ENCODE results near the gene PASK. TPM values are rescaled to one million over a fixed set of nuclear protein-coding genes. Genes with fewer than 3 reads are reported as not detected.

PASK gene
- total RNA-seq, 1 experiment from 2014 or later, result 9.0 TPM

DNA sequence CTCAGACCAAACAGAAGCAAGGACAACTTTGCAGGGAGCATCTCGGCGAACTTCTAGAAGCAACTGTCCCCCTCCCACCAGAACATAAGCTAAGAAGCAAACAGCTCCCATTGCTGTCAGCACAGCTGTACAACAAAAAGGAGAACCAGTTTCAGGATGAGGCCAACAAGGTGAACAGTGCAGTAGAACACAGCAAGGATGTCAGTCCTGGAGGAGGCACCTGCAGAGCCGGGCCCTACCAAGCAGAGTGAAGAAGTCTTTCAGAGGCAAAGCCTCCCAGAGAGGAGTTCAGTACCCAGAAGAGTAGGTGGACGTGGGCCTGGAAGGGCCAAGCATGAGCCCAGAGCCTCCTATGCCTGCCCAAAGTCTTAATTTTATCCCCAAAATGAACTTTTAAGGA lies 1.0 kb downstream of the PASK start:
- H3K4me1 Mint-ChIP-seq (ENCODE audit: insufficient read depth, unreplicated experiment), result peaks cover 27% of the 10 kb centered on the region
- no TSS peak for BruUV-seq (replicated peaks)
- no peak overlapping the region for H3K27ac Mint-ChIP-seq (ENCODE audit: low read depth, unreplicated experiment)
- no peaks in the 10 kb centered on the region for H3K27me3 Mint-ChIP-seq (ENCODE audit: insufficient read depth, unreplicated experiment)
- CTCF ChIA-PET, result no interaction called here
- DNase-seq (ENCODE audit: unreplicated experiment), result no peak
- POLR2A ChIA-PET, result interaction anchor here (1.4 to 3.0 kb wide), 2 partner anchors 47 to 488 kb away, joined by 4 to 38 read pairs; partner anchors contain the start of gene MTERF4
- peaks cover 16% of the 10 kb centered on the region for H3K36me3 Mint-ChIP-seq (ENCODE audit: insufficient read depth, unreplicated experiment)
- H3K9me3 Mint-ChIP-seq (ENCODE audit: unreplicated experiment), result no peaks in the 10 kb centered on the region
- H3K4me3 Mint-ChIP-seq (ENCODE audit: unreplicated experiment), result peak overlapping the region; percentile 95
- intact Hi-C loops (cut with micrococcal nuclease), result loop anchor here (2.0 to 5.0 kb wide), 2 partner anchors 45 to 296 kb away; partner anchors contain the start of gene MTERF4
- no peak for TF ChIP-seq CTCF (IDR thresholded peaks at IDR 0.05; ENCODE audit: unreplicated experiment)

- intact Hi-C loops (cut with micrococcal nuclease), result loop anchor here (5.0 kb wide), 1 partner anchor 295 kb away; no protein-coding TSS in a partner anchor
Measured at GRCh38 chr2:241147336-241147735, 1.9 kb downstream of the PASK start.

GRCh38 chr2:241146286-241146685 lies 3.0 kb downstream of the PASK start:
- intact Hi-C loops (cut with micrococcal nuclease), result loop anchor here (5.0 kb wide), 1 partner anchor 294 kb away; no protein-coding TSS in a partner anchor

More at GRCh38 chr2:241147336-241147735, 1.9 kb downstream of the PASK start:
- no peaks in the 10 kb centered on the region for H3K9me3 Mint-ChIP-seq (ENCODE audit: unreplicated experiment)
- H3K4me1 Mint-ChIP-seq (ENCODE audit: insufficient read depth, unreplicated experiment), result peaks cover 25% of the 10 kb centered on the region
- H3K4me3 Mint-ChIP-seq (ENCODE audit: unreplicated experiment), result peak overlapping the region; percentile 95
- no peaks in the 10 kb centered on the region for H3K27me3 Mint-ChIP-seq (ENCODE audit: insufficient read depth, unreplicated experiment)
- TF ChIP-seq CTCF (IDR thresholded peaks at IDR 0.05; ENCODE audit: unreplicated experiment), result no peak
- ChIA-PET CTCF (no interaction called here), POLR2A (interaction anchor here (0.7 to 1.4 kb wide), 3 partner anchors 45 to 680 kb away, joined by 3 to 4 read pairs (median 3); partner anchors contain the start of gene MTERF4)
- H3K27ac Mint-ChIP-seq (ENCODE audit: low read depth, unreplicated experiment), result no peak overlapping the region
- no TSS peak for BruUV-seq (replicated peaks)
- DNase-seq (ENCODE audit: unreplicated experiment), result no peak
- H3K36me3 Mint-ChIP-seq (ENCODE audit: insufficient read depth, unreplicated experiment), result peaks cover 12% of the 10 kb centered on the region

DNA sequence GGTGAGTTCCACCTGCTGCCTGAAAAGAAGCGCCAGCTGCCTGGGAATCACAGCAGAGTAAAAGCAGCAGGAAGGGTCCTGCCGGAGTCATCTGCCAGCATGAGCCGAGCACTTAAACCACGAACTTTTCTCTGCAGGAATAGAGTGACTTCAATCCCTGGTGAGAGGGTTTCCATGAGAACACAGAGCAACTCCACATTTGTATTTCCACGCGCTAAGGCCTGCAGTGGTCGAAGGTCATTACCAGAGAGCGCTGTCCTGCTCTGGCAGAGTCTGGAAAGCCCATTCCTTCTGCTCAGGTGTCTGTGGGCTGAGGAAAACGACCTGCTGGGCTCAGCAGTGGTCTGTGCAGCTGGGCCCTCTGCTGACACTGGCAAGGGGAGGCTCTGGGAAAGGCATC lies 6.7 kb downstream of the PASK start:
- no TSS peak for BruUV-seq (replicated peaks)
- no peak for TF ChIP-seq CTCF (IDR thresholded peaks at IDR 0.05; ENCODE audit: unreplicated experiment)
- intact Hi-C loops (cut with micrococcal nuclease), result no loop called here
- Mint-ChIP-seq H3K27me3 (ENCODE audit: insufficient read depth, unreplicated experiment) (no peaks in the 10 kb centered on the region), H3K4me1 (ENCODE audit: insufficient read depth, unreplicated experiment) (no peaks in the 10 kb centered on the region), H3K4me3 (ENCODE audit: unreplicated experiment) (no peak overlapping the region), H3K27ac (ENCODE audit: low read depth, unreplicated experiment) (peak overlapping the region; percentile 6), H3K36me3 (ENCODE audit: insufficient read depth, unreplicated experiment) (peaks cover 7% of the 10 kb centered on the region), H3K9me3 (ENCODE audit: unreplicated experiment) (no peaks in the 10 kb centered on the region)
- ChIA-PET POLR2A (no interaction called here), CTCF (interaction anchor here (0.6 kb wide), 2 partner anchors 31 to 245 kb away, joined by 4 to 5 read pairs; no protein-coding TSS in a partner anchor)
- DNase-seq (ENCODE audit: unreplicated experiment), result no peak

More at GRCh38 chr2:241146286-241146685, 3.0 kb downstream of the PASK start:
- no peak for TF ChIP-seq CTCF (IDR thresholded peaks at IDR 0.05; ENCODE audit: unreplicated experiment)
- Mint-ChIP-seq H3K36me3 (ENCODE audit: insufficient read depth, unreplicated experiment) (peaks cover 7% of the 10 kb centered on the region), H3K27me3 (ENCODE audit: insufficient read depth, unreplicated experiment) (no peaks in the 10 kb centered on the region), H3K27ac (ENCODE audit: low read depth, unreplicated experiment) (no peak overlapping the region), H3K4me1 (ENCODE audit: insufficient read depth, unreplicated experiment) (peaks cover 15% of the 10 kb centered on the region), H3K4me3 (ENCODE audit: unreplicated experiment) (no peak overlapping the region), H3K9me3 (ENCODE audit: unreplicated experiment) (no peaks in the 10 kb centered on the region)
- no peak for DNase-seq (ENCODE audit: unreplicated experiment)
- no TSS peak for BruUV-seq (replicated peaks)
- POLR2A ChIA-PET, result no interaction called here
- CTCF ChIA-PET, result no interaction called here
